A673 (cell line): ENCODE data around the gene CKAP4. TPM values are rescaled to one million over a fixed set of nuclear protein-coding genes. Genes with fewer than 3 reads are reported as not detected.

Experiments used
- BruUV-seq: library from RNA; stranded (reverse); fragments of 400-500 nt; replicated peaks from 2 replicates; lab custom pipeline; 2021; lab: Mats Ljungman, UMichigan
- CTCF ChIA-PET: fragments of 300-600 bp; sonication (Branson Sonifier 250); formaldehyde crosslinking; loops from one replicate; lab custom pipeline; 2022; ENCODE audit warnings: antibody characterized with exemption; lab: Charles Lee
- POLR2A ChIA-PET: fragments of 300-600 bp; sonication (Branson Sonifier 250); formaldehyde crosslinking; loops from one replicate; lab custom pipeline; 2022; ENCODE audit warnings: antibody characterized with exemption; ENCODE audit not compliant: low non-redundant PET; lab: Charles Lee
- DNase-seq: peaks from one replicate; pipeline ENCODE4 v3.0.0-alpha.2; 2015; ENCODE audit warnings: low spot score
- H3K27ac ChIP-seq: fragments of 200-600 bp; sonication (generic); 2 replicates; pipeline ENCODE4 v1.5.1; 2016; ENCODE audit warnings: mixed run types, low read depth, mild to moderate bottlenecking, mixed read lengths, antibody characterized with exemption, low read length; ENCODE audit not compliant: poor library complexity, severe bottlenecking
- H3K27me3 ChIP-seq: fragments of 200-600 bp; sonication (generic); replicated peaks from 2 replicates; pipeline ENCODE4 v1.6.1; 2017; ENCODE audit warnings: mixed run types, low read depth, mild to moderate bottlenecking, mixed read lengths, antibody characterized with exemption, low read length; ENCODE audit not compliant: insufficient read depth, poor library complexity
- H3K36me3 ChIP-seq: fragments of 200-600 bp; sonication (generic); 2 replicates; pipeline ENCODE4 v1.6.1; 2016; ENCODE audit warnings: mixed run types, mild to moderate bottlenecking, mixed read lengths, antibody characterized with exemption, low read length; ENCODE audit not compliant: insufficient read depth, poor library complexity, severe bottlenecking
- H3K4me1 ChIP-seq: fragments of 200-600 bp; sonication (generic); 2 replicates; pipeline ENCODE4 v1.6.1; 2017; ENCODE audit warnings: mixed run types, mild to moderate bottlenecking, mixed read lengths, antibody characterized with exemption, low read length; ENCODE audit not compliant: insufficient read depth, poor library complexity, severe bottlenecking
- H3K4me3 ChIP-seq: fragments of 200-600 bp; sonication (generic); 2 replicates; pipeline ENCODE4 v1.5.1; 2016; ENCODE audit warnings: low read depth, mixed run types, mild to moderate bottlenecking, mixed read lengths, low read length; ENCODE audit not compliant: poor library complexity, severe bottlenecking
- H3K9me3 ChIP-seq: fragments of 200-600 bp; sonication (generic); 2 replicates; pipeline ENCODE4 v1.6.1; 2016; ENCODE audit warnings: mixed run types, low read depth, mild to moderate bottlenecking, mixed read lengths, antibody characterized with exemption, low read length; ENCODE audit not compliant: poor library complexity, severe bottlenecking
- CTCF ChIP-seq: fragments of 300-800, 200-600 bp; sonication (generic); conservative IDR thresholded peaks from 2 replicates; pipeline ENCODE4 v1.5.1; 2017; ENCODE audit warnings: low read depth, mild to moderate bottlenecking, antibody characterized with exemption, low read length, moderate library complexity, mixed read lengths
- EZH2 ChIP-seq: fragments of 200-600 bp; sonication (generic); IDR thresholded peaks from 2 replicates; pipeline ENCODE4 v1.6.1; 2017; ENCODE audit warnings: borderline replicate concordance, low read depth, mild to moderate bottlenecking, mixed read lengths, antibody characterized with exemption, low read length; ENCODE audit not compliant: poor library complexity, severe bottlenecking
- intact Hi-C: fragments of 100-400 bp; cut with micrococcal nuclease; formaldehyde crosslinking; loops from one replicate; pipeline ENCODE4 v1.10.0; 2022; ENCODE audit not compliant: unreplicated experiment
- total RNA-seq: library from RNA; stranded (reverse); gene quantifications from 2 replicates; pipeline ENCODE4 v1.2.3, GENCODE V29; 2021

CKAP4 gene
- total RNA-seq, 1 experiment from 2014 or later: 81.8 TPM

- no peak overlapping the region for H3K27ac ChIP-seq
- BruUV-seq: no TSS peak
- H3K36me3 ChIP-seq: no peaks in the 10 kb centered on the region
- ChIA-PET CTCF (no interaction called here), POLR2A (no interaction called here)
- peaks cover 6% of the 10 kb centered on the region for H3K9me3 ChIP-seq
- intact Hi-C loops: loop anchor here (5.0 kb wide), 1 partner anchor 862 kb away; no protein-coding TSS in a partner anchor
- no peaks in the 10 kb centered on the region for H3K4me1 ChIP-seq
- no peak for TF ChIP-seq EZH2
- no peak for TF ChIP-seq CTCF
- DNase-seq: peak; percentile 4
- H3K27me3 ChIP-seq: no peaks in the 10 kb centered on the region
- no peak overlapping the region for H3K4me3 ChIP-seq
Observed at GRCh38 chr12:106284358-106285105, 36.7 kb upstream of the CKAP4 start.

GRCh38 chr12:106282457-106283097, 34.8 kb upstream of the CKAP4 start:
- no peaks in the 10 kb centered on the region for H3K36me3 ChIP-seq
- H3K9me3 ChIP-seq: peaks cover 6% of the 10 kb centered on the region
- POLR2A ChIA-PET: no interaction called here
- H3K4me3 ChIP-seq: no peak overlapping the region
- BruUV-seq: no TSS peak
- CTCF ChIA-PET: interaction anchor here (0.6 to 1.7 kb wide), 3 partner anchors 9 to 861 kb away, joined by 3 to 10 read pairs (median 3); no protein-coding TSS in a partner anchor
- no peaks in the 10 kb centered on the region for H3K27me3 ChIP-seq
- peak; percentile 71 for TF ChIP-seq CTCF
- no peak for TF ChIP-seq EZH2
- no peak overlapping the region for H3K27ac ChIP-seq
- intact Hi-C loops: loop anchor here (2.0 to 5.0 kb wide), 2 partner anchors 56 to 860 kb away; no protein-coding TSS in a partner anchor
- no peaks in the 10 kb centered on the region for H3K4me1 ChIP-seq
- DNase-seq: peak; percentile 58

GRCh38 chr12:106281804-106282203, 34.0 kb upstream of the CKAP4 start:
- intact Hi-C loops: loop anchor here (2.0 to 5.0 kb wide), 2 partner anchors 55 to 860 kb away; no protein-coding TSS in a partner anchor
- Histone ChIP-seq H3K4me1 (no peaks in the 10 kb centered on the region), H3K27ac (no peak overlapping the region), H3K4me3 (no peak overlapping the region), H3K27me3 (no peaks in the 10 kb centered on the region), H3K9me3 (peaks cover 6% of the 10 kb centered on the region), H3K36me3 (no peaks in the 10 kb centered on the region)
- ChIA-PET CTCF (interaction anchor here (0.6 to 1.7 kb wide), 2 partner anchors 55 to 861 kb away, joined by 3 to 10 read pairs; no protein-coding TSS in a partner anchor), POLR2A (no interaction called here)
- no peak for TF ChIP-seq EZH2
- TF ChIP-seq CTCF: no peak
- no peak for DNase-seq
- no TSS peak for BruUV-seq
